Muscle of leg (tissue), 11 donors: ENCODE results near the gene NLRC4. TPM values are rescaled to one million over a fixed set of nuclear protein-coding genes. Genes with fewer than 3 reads are reported as not detected.

Experiments
- DNase-seq: peaks from one replicate; pipeline ENCODE4 v3.0.0; 2013
- H3K27ac ChIP-seq: one replicate; pipeline ENCODE4 v1.5.1; 2013; ENCODE audit warnings: mild to moderate bottlenecking, low read length, control low read depth
- H3K27me3 ChIP-seq: one replicate; pipeline ENCODE4 v1.6.1; 2013; ENCODE audit warnings: low read length; ENCODE audit not compliant: control insufficient read depth, insufficient read depth
- H3K36me3 ChIP-seq: one replicate; pipeline ENCODE4 v1.6.1; 2013; ENCODE audit warnings: low read length; ENCODE audit not compliant: control insufficient read depth, insufficient read depth
- H3K4me1 ChIP-seq: one replicate; pipeline ENCODE4 v1.6.1; 2013; ENCODE audit warnings: low read length; ENCODE audit not compliant: control insufficient read depth, insufficient read depth
- H3K4me3 ChIP-seq: one replicate; pipeline ENCODE4 v1.5.1; 2013; ENCODE audit warnings: low read length, control low read depth
- H3K9me3 ChIP-seq: replicated peaks from 2 replicates; pipeline ENCODE4 v1.6.1; 2013; ENCODE audit warnings: low read depth, low read length; ENCODE audit not compliant: control insufficient read depth
- WGBS: methylation state at CpG from one replicate; pipeline ENCODE4 v1.1.5; 2013; ENCODE audit warnings: missing lambda C conversion rate; ENCODE audit not compliant: insufficient coverage; 5-methylcytosine and 5-hydroxymethylcytosine counted together
- polyA plus RNA-seq, 8 donors: library from polyadenylated mRNA; unstranded; fragments of 120-200 nt; gene quantifications; one replicate each; pipeline versions ENCODE4 v1.2.1 to v1.2.3, GENCODE V29; 2013; ENCODE audit warnings: inconsistent platforms in 1 of 8, low replicate concordance in 1 of 8; ENCODE audit not compliant: insufficient read length in 8 of 8, insufficient read depth in 1 of 8
- total RNA-seq: library from RNA; stranded (reverse); fragments of 120-200 nt; gene quantifications from one replicate; pipeline ENCODE4 v1.2.4, GENCODE V29; 2013

Gene NLRC4
- total and polyA plus RNA-seq, 9 donors: 0.40 to 1.1 (median 0.98) TPM

DNA sequence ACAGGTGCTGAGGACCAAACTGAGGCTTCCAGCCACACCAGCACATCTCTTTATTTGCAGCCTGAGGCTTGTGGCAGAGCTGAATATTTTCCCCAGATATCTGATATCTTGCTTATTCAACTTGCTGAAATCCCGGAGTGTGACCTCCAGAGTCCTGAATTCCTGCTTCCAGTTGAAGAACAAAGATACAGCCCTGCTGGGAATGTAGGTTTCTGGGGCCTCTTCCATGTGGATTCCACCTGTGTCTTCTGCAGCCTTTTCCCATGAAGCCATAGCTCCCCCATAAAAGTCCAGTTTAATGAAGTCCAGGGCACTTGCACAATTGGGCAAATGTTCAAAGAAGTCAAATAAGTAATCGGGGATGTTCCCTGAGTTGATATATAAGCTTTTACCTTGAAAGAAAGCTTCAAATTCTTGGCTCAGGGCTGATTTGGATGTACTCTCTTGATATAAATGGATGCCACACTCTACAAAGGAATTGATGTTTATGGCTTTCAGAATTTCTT lies 14.9 kb downstream of the NLRC4 start:
- 33% methylated on average over 1 of the region's 2 CpGs for WGBS
- Histone ChIP-seq H3K27ac (no peak overlapping the region), H3K9me3 (no peaks in the 10 kb centered on the region), H3K4me3 (no peak overlapping the region), H3K27me3 (no peaks in the 10 kb centered on the region), H3K36me3 (no peaks in the 10 kb centered on the region), H3K4me1 (no peaks in the 10 kb centered on the region)
- DNase-seq: no peak

DNA sequence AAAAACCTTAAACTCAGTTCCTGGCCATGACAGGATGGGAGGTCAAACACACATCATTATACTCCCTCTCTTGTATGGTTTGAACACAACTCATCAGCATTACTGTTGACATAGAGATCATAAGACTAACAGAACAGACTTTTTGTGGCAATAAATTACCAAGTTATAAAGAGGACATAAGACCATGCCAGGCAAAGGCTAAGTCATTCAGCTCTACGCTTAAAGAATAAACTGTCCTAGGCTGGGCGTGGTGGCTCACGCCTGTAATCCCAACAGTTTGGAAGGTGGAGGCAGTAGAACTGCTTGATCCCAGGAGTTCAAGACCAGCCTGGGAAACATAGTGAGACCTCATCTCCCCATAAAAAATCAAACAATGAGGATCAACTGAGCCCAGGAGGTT lies 16.4 kb downstream of the NLRC4 start:
- no peaks in the 10 kb centered on the region for H3K36me3 ChIP-seq
- DNase-seq: no peak
- no peaks in the 10 kb centered on the region for H3K27me3 ChIP-seq
- no peak overlapping the region for H3K4me3 ChIP-seq
- H3K27ac ChIP-seq: no peak overlapping the region
- no CpG with 5 or more reads among the region's 3 CpGs for WGBS
- H3K4me1 ChIP-seq: no peaks in the 10 kb centered on the region
- no peaks in the 10 kb centered on the region for H3K9me3 ChIP-seq

DNA sequence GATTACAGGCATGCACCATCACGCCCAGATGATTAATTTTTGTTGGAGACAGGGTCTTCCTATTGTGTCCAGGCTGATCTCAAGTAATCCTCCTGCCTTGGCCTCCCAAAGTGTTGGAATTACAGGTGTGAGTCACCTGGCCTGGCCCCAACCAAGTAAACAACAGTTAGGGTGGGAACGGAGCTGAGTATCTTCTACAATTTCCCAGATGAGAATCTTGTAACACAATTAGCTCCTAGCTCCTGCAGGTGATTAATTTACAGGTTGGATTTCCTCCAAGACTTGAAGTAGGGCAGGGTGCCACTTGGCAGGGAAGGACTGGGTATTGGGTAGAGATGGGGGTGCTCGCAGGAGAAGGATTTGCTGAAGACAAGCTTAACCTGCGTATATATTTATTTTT lies 17.8 kb downstream of the NLRC4 start:
- Histone ChIP-seq H3K4me3 (no peak overlapping the region), H3K27ac (no peak overlapping the region), H3K4me1 (no peaks in the 10 kb centered on the region), H3K9me3 (no peaks in the 10 kb centered on the region), H3K36me3 (no peaks in the 10 kb centered on the region), H3K27me3 (no peaks in the 10 kb centered on the region)
- DNase-seq: no peak
- WGBS: no CpG with 5 or more reads among the region's 4 CpGs

DNA sequence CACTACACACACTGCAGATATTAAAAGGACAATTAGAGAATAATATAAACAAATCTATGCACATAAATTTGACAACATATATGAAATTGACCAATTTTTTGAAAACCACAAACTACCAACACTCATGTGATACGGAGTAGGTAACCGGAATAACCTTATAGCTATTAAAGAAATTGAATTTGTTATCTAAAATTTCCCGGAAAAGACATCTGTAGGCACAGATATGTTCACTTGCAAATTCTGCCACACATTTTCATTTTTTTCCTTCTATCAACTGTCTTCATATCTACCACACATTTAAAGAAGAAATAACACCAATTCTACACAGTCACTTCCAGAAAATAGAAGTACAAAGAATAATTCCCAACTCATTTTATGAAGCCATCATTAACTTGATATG lies 22.4 kb downstream of the NLRC4 start:
- H3K27ac ChIP-seq: no peak overlapping the region
- no peak for DNase-seq
- H3K36me3 ChIP-seq: no peaks in the 10 kb centered on the region
- H3K27me3 ChIP-seq: no peaks in the 10 kb centered on the region
- no peak overlapping the region for H3K4me3 ChIP-seq
- WGBS: no CpG with 5 or more reads among the region's 3 CpGs
- no peaks in the 10 kb centered on the region for H3K9me3 ChIP-seq
- H3K4me1 ChIP-seq: no peaks in the 10 kb centered on the region

DNA sequence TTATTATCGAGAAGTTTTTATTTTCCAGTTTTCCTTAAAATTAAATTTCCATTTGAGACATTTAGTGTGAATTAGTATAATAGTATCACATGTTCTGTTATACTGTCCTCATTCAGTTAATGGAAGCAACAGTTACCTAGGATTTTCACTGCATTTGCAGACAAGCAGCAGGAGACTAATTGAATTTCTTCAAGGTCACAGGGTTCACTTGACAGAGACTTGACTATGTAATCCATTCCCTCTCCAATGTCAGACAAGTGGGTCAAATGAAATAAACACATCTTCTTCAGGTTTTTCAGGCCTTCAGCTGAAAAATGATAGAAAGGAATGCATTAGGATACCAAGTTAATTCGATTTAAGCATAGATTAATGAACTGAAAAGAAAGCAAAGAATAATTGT lies 26.7 kb downstream of the NLRC4 start:
- Histone ChIP-seq H3K4me1 (no peaks in the 10 kb centered on the region), H3K4me3 (no peak overlapping the region), H3K27me3 (no peaks in the 10 kb centered on the region), H3K9me3 (no peaks in the 10 kb centered on the region), H3K27ac (no peak overlapping the region), H3K36me3 (no peaks in the 10 kb centered on the region)
- DNase-seq: no peak
- no CpG with 5 or more reads among the region's 2 CpGs for WGBS

DNA sequence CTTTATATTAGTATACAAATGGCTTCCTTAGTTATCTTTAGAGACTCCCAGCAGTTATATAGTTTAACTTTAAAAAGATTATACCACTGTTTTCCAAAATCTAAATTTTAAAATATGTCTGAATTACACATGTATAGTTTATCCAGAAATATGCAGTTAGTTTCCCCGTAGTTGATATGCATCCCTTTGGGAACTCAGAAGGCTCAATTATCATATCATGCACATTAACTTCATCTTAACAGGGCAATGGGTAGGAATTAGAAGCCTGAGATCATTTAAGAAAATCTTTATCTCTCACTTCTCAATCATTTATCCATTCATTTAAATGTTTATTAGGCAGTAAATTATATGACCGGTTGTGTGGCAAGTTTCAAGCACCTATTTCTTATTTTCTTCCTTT lies 27.2 kb downstream of the NLRC4 start:
- no CpG with 5 or more reads among the region's 2 CpGs for WGBS
- no peak for DNase-seq
- Histone ChIP-seq H3K4me1 (no peaks in the 10 kb centered on the region), H3K9me3 (no peaks in the 10 kb centered on the region), H3K27ac (no peak overlapping the region), H3K36me3 (no peaks in the 10 kb centered on the region), H3K27me3 (no peaks in the 10 kb centered on the region), H3K4me3 (no peak overlapping the region)

DNA sequence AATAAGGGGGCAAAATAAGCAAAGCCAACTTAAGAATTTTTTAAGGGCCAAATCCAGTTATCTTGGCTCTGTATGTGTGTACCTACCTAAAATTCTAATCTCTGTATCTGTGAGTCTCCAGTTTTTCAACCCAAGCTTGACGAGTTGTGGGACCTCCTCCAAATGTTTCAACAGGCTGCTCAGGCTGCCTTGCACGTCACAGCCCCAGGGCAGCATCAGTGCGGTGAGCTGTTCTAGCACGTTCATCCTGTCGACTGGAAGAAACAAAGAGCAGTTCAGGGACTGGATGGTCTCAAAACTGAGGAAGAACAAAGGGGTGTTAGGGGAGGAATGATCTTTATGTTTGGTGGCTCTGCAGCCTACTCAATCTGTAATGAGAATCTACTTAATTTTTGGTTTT lies 29.4 kb downstream of the NLRC4 start:
- no peak for DNase-seq
- no peaks in the 10 kb centered on the region for H3K27me3 ChIP-seq
- H3K4me1 ChIP-seq: no peaks in the 10 kb centered on the region
- no peaks in the 10 kb centered on the region for H3K9me3 ChIP-seq
- no peak overlapping the region for H3K4me3 ChIP-seq
- no peaks in the 10 kb centered on the region for H3K36me3 ChIP-seq
- no peak overlapping the region for H3K27ac ChIP-seq
- WGBS: 86% methylated on average over 4 of the region's 5 CpGs

DNA sequence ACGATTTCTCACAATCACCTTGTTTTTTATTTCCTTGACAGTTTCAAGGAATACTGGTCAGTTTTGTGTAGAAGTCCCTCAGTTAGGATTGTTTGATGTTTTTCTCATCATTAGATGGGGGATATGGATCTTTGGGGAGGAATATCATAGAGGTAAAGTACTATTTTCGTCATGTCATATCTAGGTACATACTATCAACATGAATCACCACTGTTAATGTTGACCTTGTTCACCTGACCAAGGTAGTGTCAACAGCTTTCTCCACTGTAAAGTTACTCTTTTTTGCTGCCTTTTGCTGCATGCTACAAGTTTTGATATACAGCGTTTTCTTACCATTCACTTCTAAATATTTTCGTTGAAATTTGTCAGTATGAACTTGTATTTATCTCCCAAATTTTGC lies 32.7 kb downstream of the NLRC4 start:
- no peaks in the 10 kb centered on the region for H3K36me3 ChIP-seq
- H3K4me3 ChIP-seq: no peak overlapping the region
- no CpG with 5 or more reads among the region's 4 CpGs for WGBS

DNA sequence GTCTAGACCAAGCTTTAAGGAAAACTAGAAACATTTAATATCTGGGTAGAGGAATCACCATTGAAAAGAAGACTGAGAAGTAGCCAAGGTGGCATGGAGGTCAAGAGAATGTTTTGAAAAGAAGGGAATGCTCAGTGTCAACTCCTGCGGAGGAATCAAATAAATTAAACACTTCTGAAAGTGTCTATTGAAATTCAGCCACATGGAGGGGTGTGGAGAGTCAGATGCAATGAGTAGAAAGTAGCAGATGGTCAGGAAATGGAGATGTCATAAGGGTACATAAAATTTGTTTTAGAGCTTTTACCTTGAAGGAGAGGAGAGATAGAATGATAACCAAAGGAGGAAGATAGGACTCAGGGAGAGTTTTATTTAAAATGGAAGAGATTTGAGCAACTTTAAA lies 35.1 kb downstream of the NLRC4 start:
- 67% methylated on average over 1 of the region's 1 CpG for WGBS
- H3K27ac ChIP-seq: no peak overlapping the region
- no peak for DNase-seq
- H3K4me3 ChIP-seq: no peak overlapping the region
- H3K27me3 ChIP-seq: no peaks in the 10 kb centered on the region
- peaks cover 3% of the 10 kb centered on the region for H3K36me3 ChIP-seq
- no peaks in the 10 kb centered on the region for H3K9me3 ChIP-seq
- no peaks in the 10 kb centered on the region for H3K4me1 ChIP-seq

More for the DNA sequence above, 32.7 kb downstream of the NLRC4 start:
- no peak for DNase-seq
- no peaks in the 10 kb centered on the region for H3K9me3 ChIP-seq
- no peak overlapping the region for H3K27ac ChIP-seq
- H3K27me3 ChIP-seq: no peaks in the 10 kb centered on the region
- H3K4me1 ChIP-seq: no peaks in the 10 kb centered on the region

DNA sequence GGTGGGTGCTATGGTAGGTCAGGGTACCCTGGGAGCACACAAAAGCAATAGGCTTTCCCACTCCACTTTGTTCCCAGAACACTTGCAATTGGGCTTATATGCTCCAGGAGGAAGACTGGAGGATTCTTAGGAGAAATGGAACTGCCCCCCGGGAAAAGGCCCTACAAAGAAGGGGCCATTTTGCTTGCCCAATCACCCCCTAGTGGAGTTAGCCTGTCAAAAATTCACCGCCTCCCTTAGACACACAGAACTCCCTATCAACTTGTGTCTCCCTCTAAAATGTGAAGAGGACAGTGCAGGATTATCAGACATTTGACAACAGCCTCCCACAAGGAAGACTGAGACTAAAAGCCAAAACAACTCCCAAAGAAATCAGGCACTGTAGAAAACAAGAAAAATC lies 36.5 kb downstream of the NLRC4 start:
- Histone ChIP-seq H3K9me3 (no peaks in the 10 kb centered on the region), H3K4me1 (no peaks in the 10 kb centered on the region), H3K36me3 (peaks cover 6% of the 10 kb centered on the region), H3K4me3 (no peak overlapping the region), H3K27me3 (no peaks in the 10 kb centered on the region), H3K27ac (no peak overlapping the region)
- DNase-seq: no peak
- no CpG with 5 or more reads among the region's 2 CpGs for WGBS

DNA sequence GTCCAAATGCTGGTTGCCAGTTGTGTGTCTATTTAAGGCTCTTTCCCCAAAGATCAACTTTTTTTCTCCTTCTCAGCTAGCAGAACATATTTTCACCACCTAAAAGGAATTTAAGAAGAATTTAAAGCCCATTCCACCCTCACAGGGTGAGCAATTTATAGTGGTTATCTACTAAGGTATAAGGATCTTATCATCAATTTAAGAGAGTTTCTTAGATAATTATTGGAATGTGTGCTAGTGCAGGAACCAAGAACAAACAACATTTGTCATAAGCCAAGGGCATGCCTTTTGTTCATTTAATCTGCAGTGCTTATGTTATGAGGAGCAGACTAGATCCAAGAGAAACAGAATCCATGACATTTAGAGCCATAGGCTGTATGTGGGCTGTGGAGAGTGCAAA lies 37.2 kb downstream of the NLRC4 start:
- no peaks in the 10 kb centered on the region for H3K27me3 ChIP-seq
- no peaks in the 10 kb centered on the region for H3K4me1 ChIP-seq
- H3K36me3 ChIP-seq: peaks cover 12% of the 10 kb centered on the region
- H3K27ac ChIP-seq: no peak overlapping the region
- no peak overlapping the region for H3K4me3 ChIP-seq
- DNase-seq: no peak
- H3K9me3 ChIP-seq: no peaks in the 10 kb centered on the region
